Subcutaneous abdominal adipose tissue (tissue), 5 donors: Measurements from ENCODE around the gene SMURF2.
"Not testable (repeated sequence)": the region's sequence is repeated elsewhere in the genome, so short reads cannot be mapped to it uniquely, and the experiment has no call there.

Experiments used
- H3K27ac ChIP-seq: one replicate; pipeline ENCODE4 v1.7.0; 2013; ENCODE audit warnings: low read depth, mild to moderate bottlenecking, inconsistent platforms, low read length, moderate library complexity
- H3K27me3 ChIP-seq, 5 donors: one replicate each; pipeline ENCODE4 v1.7.0; 2013; ENCODE audit warnings: low read length in 5 of 5, inconsistent platforms in 1 of 5; ENCODE audit not compliant: control insufficient read depth in 5 of 5, insufficient read depth in 4 of 5
- H3K36me3 ChIP-seq, 5 donors: one replicate each; pipeline ENCODE4 v1.7.0; 2013; ENCODE audit warnings: low read length in 5 of 5; ENCODE audit not compliant: control insufficient read depth in 5 of 5, insufficient read depth in 5 of 5
- H3K4me1 ChIP-seq, 5 donors: one replicate each; pipeline ENCODE4 v1.7.0; 2013; ENCODE audit warnings: low read length in 5 of 5, mild to moderate bottlenecking in 3 of 5, moderate library complexity in 1 of 5; ENCODE audit not compliant: control insufficient read depth in 5 of 5, insufficient read depth in 5 of 5
- H3K4me3 ChIP-seq, 5 donors: one replicate each; pipeline ENCODE4 v1.7.0; 2013; ENCODE audit warnings: low read length in 5 of 5, low read depth in 1 of 5
- H3K9ac ChIP-seq, 5 donors: one replicate each; pipeline ENCODE4 v1.7.0; 2013; ENCODE audit warnings: low read length in 5 of 5, mild to moderate bottlenecking in 4 of 5, moderate library complexity in 3 of 5
- H3K9me3 ChIP-seq, 5 donors: one replicate each; pipeline ENCODE4 v1.7.0; 2013; ENCODE audit warnings: low read length in 5 of 5; ENCODE audit not compliant: control insufficient read depth in 5 of 5
- donor health status: healthy.
- donor health status: healthy.
- donor health status: healthy.
- donor health status: healthy.
- donor health status: healthy.

SMURF2 gene

DNA sequence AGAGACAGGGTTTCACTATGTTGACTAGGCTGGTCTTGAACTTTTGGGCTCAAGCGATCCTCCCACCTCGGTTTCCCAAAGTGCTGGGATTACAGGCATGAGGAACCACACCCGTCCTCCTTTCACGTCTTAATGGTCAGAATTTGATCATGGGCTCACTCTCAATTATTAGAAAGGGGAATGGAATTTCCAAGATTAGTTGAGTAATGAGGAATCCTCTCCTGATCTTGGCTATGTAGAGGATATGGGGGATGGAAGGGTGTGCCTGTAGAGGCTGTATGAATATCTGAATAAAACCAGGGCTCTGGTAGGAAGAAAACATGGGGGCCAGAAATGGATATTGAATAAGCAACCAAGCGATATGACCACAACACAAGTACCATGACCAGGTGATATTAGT is 25.9 kb upstream of the SMURF2 start:
- Histone ChIP-seq H3K9ac (no peak overlapping the region), H3K27ac (no peak overlapping the region), H3K4me3 (no peak overlapping the region), H3K27me3 (no peaks in the 10 kb centered on the region), H3K4me1 (peaks cover 0 to 4% (median 0%) of the 10 kb centered on the region in 5 donors), H3K9me3 (no peaks in the 10 kb centered on the region), H3K36me3 (no peaks in the 10 kb centered on the region)

DNA sequence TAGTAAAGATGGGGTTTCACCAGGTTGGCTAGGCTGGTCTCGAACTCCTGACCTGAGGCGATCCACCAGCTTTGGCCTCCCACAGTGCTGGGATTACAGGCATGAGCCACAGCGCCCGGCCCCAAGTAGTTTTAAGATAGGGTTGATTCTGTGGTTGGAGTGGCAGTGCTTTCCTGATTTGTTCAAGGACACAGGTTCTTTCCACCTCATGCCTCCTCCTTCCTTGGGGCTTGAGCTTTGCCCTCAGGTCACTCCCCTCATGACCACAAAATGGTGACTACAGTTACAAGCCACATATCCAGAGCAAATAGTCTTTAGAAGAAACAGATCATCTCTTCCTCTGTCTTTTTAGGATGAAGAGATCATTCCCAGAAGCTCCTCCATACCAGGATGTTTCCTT is 25.3 kb upstream of the SMURF2 start:
- H3K9me3 ChIP-seq: no peaks in the 10 kb centered on the region
- H3K27ac ChIP-seq: no peak overlapping the region
- H3K36me3 ChIP-seq: no peaks in the 10 kb centered on the region
- H3K9ac ChIP-seq: no peak overlapping the region
- no peaks in the 10 kb centered on the region for H3K27me3 ChIP-seq
- H3K4me3 ChIP-seq: no peak overlapping the region
- H3K4me1 ChIP-seq: peaks cover 0 to 4% (median 0%) of the 10 kb centered on the region in 5 donors

DNA sequence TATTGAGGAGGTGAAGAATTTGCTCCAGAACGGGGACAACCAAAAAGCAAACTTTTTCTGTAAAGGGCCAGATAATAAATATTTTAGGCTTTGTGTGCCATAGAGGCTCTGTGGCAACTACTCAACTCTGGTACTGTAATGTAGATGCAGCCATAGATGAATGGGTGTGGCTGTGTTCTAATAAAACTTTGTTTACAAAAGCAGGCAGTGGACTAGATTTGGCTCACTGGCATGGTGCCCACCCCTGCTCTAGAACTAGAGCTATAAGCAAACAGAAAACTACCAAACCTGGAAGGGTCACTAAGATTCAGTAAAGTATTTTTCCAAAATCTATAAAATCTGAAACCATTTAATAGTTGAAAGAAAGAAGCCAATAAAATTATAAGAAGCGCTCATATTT is 24.6 kb upstream of the SMURF2 start:
- H3K36me3 ChIP-seq: no peaks in the 10 kb centered on the region
- H3K9me3 ChIP-seq: no peaks in the 10 kb centered on the region
- H3K4me1 ChIP-seq: no peaks in the 10 kb centered on the region
- no peaks in the 10 kb centered on the region for H3K27me3 ChIP-seq
- H3K9ac ChIP-seq: no peak overlapping the region
- no peak overlapping the region for H3K4me3 ChIP-seq
- H3K27ac ChIP-seq: no peak overlapping the region

DNA sequence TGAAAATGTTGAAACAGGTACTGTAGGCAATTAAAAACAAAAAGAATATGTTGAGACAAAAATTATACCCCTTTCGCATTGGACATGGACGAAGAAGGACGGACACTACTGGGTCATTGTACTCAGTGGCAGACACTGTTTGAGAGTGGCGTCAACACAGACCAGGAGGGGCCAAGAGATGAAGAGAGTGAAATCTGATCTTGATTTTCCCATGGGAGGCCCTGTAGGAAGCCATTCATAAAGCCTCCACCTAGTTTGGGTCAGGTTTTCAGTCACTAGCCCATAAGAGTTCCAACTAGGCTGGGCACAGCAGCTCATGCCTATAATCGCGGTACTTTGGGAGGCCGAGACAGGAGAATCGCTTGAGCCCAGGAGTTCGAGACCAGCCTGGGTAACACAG is 23.6 kb upstream of the SMURF2 start:
- no peak overlapping the region for H3K27ac ChIP-seq
- H3K4me3 ChIP-seq: no peak overlapping the region
- H3K9me3 ChIP-seq: no peaks in the 10 kb centered on the region
- H3K9ac ChIP-seq: no peak overlapping the region
- H3K4me1 ChIP-seq: no peaks in the 10 kb centered on the region
- H3K27me3 ChIP-seq: no peaks in the 10 kb centered on the region
- no peaks in the 10 kb centered on the region for H3K36me3 ChIP-seq

DNA sequence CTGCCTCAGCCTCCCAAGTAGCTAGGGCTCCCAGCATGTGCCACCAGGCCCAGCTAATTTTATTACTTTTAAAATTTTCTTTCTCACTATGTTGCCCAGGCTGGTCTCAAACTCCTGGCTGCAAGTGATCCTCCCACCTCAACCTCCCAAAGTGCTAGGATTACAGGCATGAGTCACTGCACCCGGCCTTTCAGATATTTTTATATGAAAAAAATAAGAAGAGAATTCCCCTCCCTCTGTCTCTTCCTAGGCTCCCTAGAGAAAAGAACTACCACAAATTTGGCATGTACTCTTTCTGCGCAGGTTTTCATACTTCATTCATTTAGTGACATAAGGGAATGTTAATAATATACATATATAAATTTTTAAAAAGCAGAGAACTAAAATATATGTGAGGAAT is 21.7 kb upstream of the SMURF2 start:
- H3K9me3 ChIP-seq: no peaks in the 10 kb centered on the region
- no peaks in the 10 kb centered on the region for H3K36me3 ChIP-seq
- no peak overlapping the region for H3K9ac ChIP-seq
- no peak overlapping the region for H3K27ac ChIP-seq
- no peak overlapping the region for H3K4me3 ChIP-seq
- H3K4me1 ChIP-seq: peaks cover 0 to 9% (median 0%) of the 10 kb centered on the region in 5 donors
- no peaks in the 10 kb centered on the region for H3K27me3 ChIP-seq

DNA sequence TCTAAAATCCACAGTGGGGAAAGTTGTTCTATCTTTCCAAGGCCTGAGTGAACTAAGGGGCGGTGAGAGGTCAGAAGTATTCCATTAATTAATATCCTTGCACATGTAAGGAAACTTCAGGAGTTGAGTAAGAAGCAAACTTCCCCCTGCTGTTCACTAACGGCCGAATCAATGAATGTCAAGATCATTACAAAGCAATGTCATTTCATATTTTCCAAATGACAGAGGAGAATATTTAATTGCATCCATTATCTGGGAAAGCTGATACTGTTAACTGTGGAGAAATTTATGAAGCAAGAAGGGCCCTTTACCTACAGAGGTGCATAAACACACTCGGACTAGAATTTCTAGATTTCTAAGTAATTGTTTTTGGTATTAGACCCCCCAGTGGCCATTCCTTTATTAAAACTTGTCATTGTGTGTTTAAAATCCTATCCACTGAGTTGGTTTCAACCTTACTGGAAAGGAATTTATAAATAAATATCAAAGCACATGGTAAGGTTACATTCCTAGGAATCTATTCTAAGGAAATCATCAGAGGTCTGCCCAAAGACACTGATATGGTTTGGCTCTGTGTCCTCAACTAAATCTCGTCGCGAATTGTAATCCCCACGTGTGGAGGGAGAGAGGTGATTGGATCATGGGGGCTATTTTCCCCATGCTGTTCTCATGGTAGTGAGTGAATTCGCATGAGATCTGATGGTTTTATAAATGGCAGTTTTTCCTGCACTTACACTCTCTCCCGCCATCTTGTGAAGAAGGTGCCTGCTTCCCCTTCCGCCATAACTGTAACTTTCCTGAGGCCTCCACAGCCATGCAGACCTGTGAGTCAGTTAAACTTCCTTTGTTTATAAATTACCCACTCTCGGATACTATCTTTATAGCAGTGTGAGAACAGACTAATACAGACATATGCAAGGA is 20.4 kb upstream of the SMURF2 start:
- no peak overlapping the region for H3K9ac ChIP-seq

DNA sequence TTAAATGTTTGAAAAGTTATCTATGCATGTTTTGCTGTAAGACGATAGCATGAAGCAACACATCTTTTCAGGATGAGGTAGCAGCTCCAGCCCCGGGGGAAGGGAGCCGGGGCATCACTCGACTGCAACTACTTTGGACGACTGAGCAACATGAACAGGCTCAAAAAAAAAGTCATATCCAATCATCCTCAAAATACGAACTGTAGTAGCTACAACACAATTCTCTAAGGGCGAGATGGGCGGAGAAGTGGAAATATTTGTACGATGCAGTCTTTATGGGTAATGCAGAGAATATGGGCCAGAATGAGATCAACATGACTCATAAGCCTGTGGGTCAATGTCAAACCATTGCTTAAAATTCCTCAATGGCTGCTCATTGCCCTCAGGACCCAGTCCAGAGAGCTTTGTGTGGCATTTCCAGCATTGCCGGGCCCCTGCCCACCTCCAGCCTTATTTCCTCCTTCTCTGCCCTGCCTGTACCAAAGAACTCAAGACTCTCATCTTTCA is 17.7 kb upstream of the SMURF2 start:
- peaks cover 0 to 3% (median 0%) of the 10 kb centered on the region in 5 donors for H3K27me3 ChIP-seq
- no peak overlapping the region for H3K27ac ChIP-seq
- H3K4me3 ChIP-seq: no peak overlapping the region
- H3K36me3 ChIP-seq: no peaks in the 10 kb centered on the region
- H3K9ac ChIP-seq: no peak overlapping the region
- H3K9me3 ChIP-seq: no peaks in the 10 kb centered on the region
- H3K4me1 ChIP-seq: peaks cover 0 to 9% (median 0%) of the 10 kb centered on the region in 5 donors

More for the DNA sequence above, 20.4 kb upstream of the SMURF2 start:
- Histone ChIP-seq H3K27ac (no peak overlapping the region), H3K9me3 (no peaks in the 10 kb centered on the region), H3K36me3 (no peaks in the 10 kb centered on the region), H3K4me3 (no peak overlapping the region), H3K4me1 (peaks cover 0 to 9% (median 0%) of the 10 kb centered on the region in 5 donors), H3K27me3 (no peaks in the 10 kb centered on the region)

DNA sequence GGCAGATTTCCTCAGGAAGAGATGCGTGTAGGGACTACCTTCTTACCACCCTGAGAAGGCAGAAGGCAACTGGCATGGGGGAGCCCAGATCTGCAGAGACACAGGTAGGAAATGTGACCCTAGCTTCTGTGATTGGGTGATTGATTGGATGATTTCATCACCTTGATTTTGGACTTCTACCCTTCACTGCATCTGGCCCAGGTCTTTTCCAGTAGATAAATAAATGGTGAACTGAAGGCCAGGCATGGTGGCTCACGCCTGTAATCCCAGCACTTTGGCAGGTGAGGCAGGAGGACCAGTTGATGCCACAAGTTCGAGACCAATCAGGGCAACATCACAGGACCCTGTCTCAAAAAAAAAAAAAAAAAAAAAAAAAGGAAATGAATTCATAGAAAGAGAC is 14.7 kb upstream of the SMURF2 start:
- peaks cover 0 to 3% (median 0%) of the 10 kb centered on the region in 5 donors for H3K27me3 ChIP-seq
- no peaks in the 10 kb centered on the region for H3K36me3 ChIP-seq
- H3K4me1 ChIP-seq: peaks cover 0 to 9% (median 0%) of the 10 kb centered on the region in 5 donors
- no peak overlapping the region for H3K4me3 ChIP-seq
- H3K9ac ChIP-seq: no peak overlapping the region
- H3K27ac ChIP-seq: no peak overlapping the region
- H3K9me3 ChIP-seq: no peaks in the 10 kb centered on the region

DNA sequence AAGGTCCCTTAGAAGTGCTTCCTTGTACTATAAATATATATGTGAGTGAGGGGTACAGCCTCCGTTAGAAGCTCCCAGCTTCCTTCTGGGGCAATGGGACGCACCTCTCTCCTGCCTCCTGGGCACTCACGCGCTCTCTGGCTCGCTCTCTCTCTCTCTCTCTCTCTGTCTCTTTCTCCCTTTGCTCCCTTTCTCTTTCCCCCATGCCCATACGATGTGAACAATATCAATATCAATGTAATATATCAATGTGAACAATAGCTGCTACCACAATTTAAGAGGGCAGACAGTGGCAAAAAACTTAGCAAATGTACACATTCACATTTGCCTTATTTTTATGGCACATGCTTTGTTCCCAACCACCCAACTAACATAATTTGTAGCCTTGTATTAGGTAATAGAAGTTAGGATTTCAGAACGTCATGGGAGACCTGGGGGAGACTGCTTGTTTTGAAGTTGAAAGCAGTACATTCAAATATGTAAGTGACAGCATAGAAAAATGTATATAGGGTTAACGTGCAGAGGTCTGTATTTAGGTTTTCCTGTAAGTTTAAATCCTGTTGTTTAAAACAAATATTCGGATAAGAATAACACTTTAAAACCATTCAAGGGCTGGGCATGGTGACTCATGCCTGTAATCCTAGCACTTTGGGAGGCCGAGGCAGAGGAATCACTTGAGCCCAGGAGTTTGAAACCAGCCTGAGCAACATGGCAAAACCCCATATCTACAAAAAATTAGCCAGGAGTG is 8.9 kb upstream of the SMURF2 start:
- not testable (repeated sequence) for H3K4me1 ChIP-seq, H3K27ac ChIP-seq, H3K9me3 ChIP-seq, H3K9ac ChIP-seq, H3K4me3 ChIP-seq, H3K27me3 ChIP-seq, H3K36me3 ChIP-seq
